ENCODE data around the gene CAMTA2.

The CAMTA2 gene

GRCh38 chr17:4948166-4948930 lies 39.1 kb downstream of the CAMTA2 start, which contains the start of gene PFN1:
Gene PFN1, minus strand, starts transcription at chr17:4948530. Its CDS starts 136 bp downstream, at chr17:4948394.
- peak; percentile 88 to 90 for DNase-seq (ENCODE audit: low read depth in 2 of 2)

GRCh38 chr17:4947411-4948165 lies 39.9 kb downstream of the CAMTA2 start:
- no peak for DNase-seq (ENCODE audit: low read depth in 2 of 2)

GRCh38 chr17:4947010-4947410 lies 40.5 kb downstream of the CAMTA2 start:
- DNase-seq (ENCODE audit: low read depth in 2 of 2), result no peak

- no peak for DNase-seq (ENCODE audit: low read depth in 2 of 2)
Measured at GRCh38 chr17:4946312-4946976, 41.0 kb downstream of the CAMTA2 start.

GRCh38 chr17:4945944-4946280 lies 41.6 kb downstream of the CAMTA2 start:
- DNase-seq (ENCODE audit: low read depth in 2 of 2), result no peak

GRCh38 chr17:4945176-4945943 lies 42.1 kb downstream of the CAMTA2 start:
- no peak for DNase-seq (ENCODE audit: low read depth in 2 of 2)

GRCh38 chr17:4944554-4945175 lies 42.8 kb downstream of the CAMTA2 start:
- no peak for DNase-seq (ENCODE audit: low read depth in 2 of 2)

GRCh38 chr17:4944163-4944553 lies 43.3 kb downstream of the CAMTA2 start:
- no peak for DNase-seq (ENCODE audit: low read depth in 2 of 2)

GRCh38 chr17:4942760-4943508 lies 44.5 kb downstream of the CAMTA2 start:
- DNase-seq (ENCODE audit: low read depth in 2 of 2), result no peak

GRCh38 chr17:4941319-4941610 lies 46.2 kb downstream of the CAMTA2 start:
- no peak for DNase-seq (ENCODE audit: low read depth in 2 of 2)

GRCh38 chr17:4940555-4941318 lies 46.7 kb downstream of the CAMTA2 start:
- DNase-seq (ENCODE audit: low read depth in 2 of 2), result no peak

GRCh38 chr17:4939796-4940554 lies 47.5 kb downstream of the CAMTA2 start, which contains the start of the genes RNF167 and SLC25A11:
Gene RNF167, plus strand, starts transcription at chr17:4940268. Its CDS starts 642 bp downstream, at chr17:4940910.
Gene SLC25A11, minus strand, starts transcription at chr17:4940046. Its CDS starts 136 bp downstream, at chr17:4939910.
- peak; percentile 100 for DNase-seq (ENCODE audit: low read depth in 2 of 2)

- DNase-seq (ENCODE audit: low read depth in 2 of 2), result no peak
Measured at GRCh38 chr17:4939546-4939795, 48.0 kb downstream of the CAMTA2 start.

GRCh38 chr17:4938688-4939545 lies 48.6 kb downstream of the CAMTA2 start:
- no peak for DNase-seq (ENCODE audit: low read depth in 2 of 2)

- DNase-seq (ENCODE audit: low read depth in 2 of 2), result no peak
Measured at GRCh38 chr17:4938069-4938491, 49.4 kb downstream of the CAMTA2 start.

GRCh38 chr17:4937553-4937952 lies 49.9 kb downstream of the CAMTA2 start:
- no peak for DNase-seq (ENCODE audit: low read depth in 2 of 2)

GRCh38 chr17:4936436-4936835 lies 51.0 kb downstream of the CAMTA2 start:
- DNase-seq (ENCODE audit: low read depth in 2 of 2), result no peak

- no peak for DNase-seq (ENCODE audit: low read depth in 2 of 2)
Measured at GRCh38 chr17:4935650-4936049, 51.8 kb downstream of the CAMTA2 start.

All from fibroblast of skin of left biceps (primary cell).